CD4-positive, CD25-positive, alpha-beta regulatory T cell (primary cell): ENCODE measurements around the gene SARS1. TPM values are rescaled to one million over a fixed set of nuclear protein-coding genes. Genes with fewer than 3 reads are reported as not detected.

Experiments used
- ATAC-seq, 2 donors: fragments of 150-1000 bp; cut with Tn5 transposase; one replicate each; pipeline ENCODE4 v1.10.0; 2021; ENCODE audit warnings: low read depth in 2 of 2, moderate number of reproducible peaks in 2 of 2, moderate library complexity in 1 of 2
- DNase-seq, 3 donors: peaks; one replicate each; pipeline versions ENCODE4 v3.0.0 to v3.0.0-alpha.2; 2012 to 2022; ENCODE audit warnings: mixed read lengths in 1 of 3
- H3K27ac ChIP-seq: one replicate; pipeline ENCODE4 v1.7.0; 2013; ENCODE audit warnings: mild to moderate bottlenecking, low read length; ENCODE audit not compliant: insufficient read depth, poor library complexity, severe bottlenecking
- H3K27me3 ChIP-seq: one replicate; pipeline ENCODE4 v1.7.0; 2013; ENCODE audit warnings: low read length; ENCODE audit not compliant: control insufficient read depth, insufficient read depth
- H3K36me3 ChIP-seq: one replicate; pipeline ENCODE4 v1.7.0; 2013; ENCODE audit warnings: mild to moderate bottlenecking, low read length, moderate library complexity; ENCODE audit not compliant: control insufficient read depth, insufficient read depth
- H3K4me1 ChIP-seq: 2 replicates; pipeline ENCODE4 v1.7.0; 2013; ENCODE audit warnings: mild to moderate bottlenecking, low read length; ENCODE audit not compliant: insufficient read depth, control insufficient read depth, poor library complexity, severe bottlenecking
- H3K4me3 ChIP-seq: one replicate; pipeline ENCODE4 v1.7.0; 2013; ENCODE audit warnings: low read depth, mild to moderate bottlenecking, low read length, moderate library complexity
- H3K9me3 ChIP-seq, 2 experiments: 1 replicate in 1 of 2; 2 replicates in 1 of 2; pipeline ENCODE4 v1.7.0; 2013; ENCODE audit warnings: low read length in 2 of 2, mild to moderate bottlenecking in 1 of 2, moderate library complexity in 1 of 2; ENCODE audit not compliant: control insufficient read depth in 2 of 2
- H3K27ac Mint-ChIP-seq, 3 donors: one replicate each; pipeline ENCODE4 v1.8.0; 2020 to 2022; ENCODE audit warnings: mild to moderate bottlenecking in 3 of 3, mixed read lengths in 3 of 3, moderate library complexity in 2 of 3
- H3K27me3 Mint-ChIP-seq: one replicate; pipeline ENCODE4 v1.8.0; 2022; ENCODE audit warnings: mild to moderate bottlenecking, mixed read lengths
- H3K36me3 Mint-ChIP-seq: one replicate; pipeline ENCODE4 v1.8.0; 2020; ENCODE audit warnings: mixed read lengths
- H3K4me1 Mint-ChIP-seq, 4 donors: one replicate each; pipeline ENCODE4 v1.8.0; 2020 to 2022; ENCODE audit warnings: mixed read lengths in 4 of 4, mild to moderate bottlenecking in 1 of 4
- H3K4me3 Mint-ChIP-seq, 4 donors: one replicate each; pipeline ENCODE4 v1.8.0; 2020 to 2022; ENCODE audit warnings: mild to moderate bottlenecking in 4 of 4, mixed read lengths in 4 of 4, moderate library complexity in 3 of 4
- H3K9me3 Mint-ChIP-seq, 7 donors: one replicate each; pipeline ENCODE4 v1.8.0; 2020 to 2022; ENCODE audit warnings: mixed read lengths in 7 of 7, mild to moderate bottlenecking in 3 of 7, moderate library complexity in 2 of 7
- polyA plus RNA-seq, 4 donors: library from polyadenylated mRNA; unstranded; fragments of 300-500 nt; fragmentation: Illumina TruSeq; gene quantifications; one replicate each; pipeline ENCODE4 v1.2.3, GENCODE V29; 2021
- total RNA-seq: library from RNA; stranded (reverse); gene quantifications from one replicate; pipeline ENCODE4 v1.2.3, GENCODE V29; 2022

The SARS1 gene
- total and polyA plus RNA-seq, 5 donors from 2014 or later = 117 to 173 (median 170) TPM

DNA sequence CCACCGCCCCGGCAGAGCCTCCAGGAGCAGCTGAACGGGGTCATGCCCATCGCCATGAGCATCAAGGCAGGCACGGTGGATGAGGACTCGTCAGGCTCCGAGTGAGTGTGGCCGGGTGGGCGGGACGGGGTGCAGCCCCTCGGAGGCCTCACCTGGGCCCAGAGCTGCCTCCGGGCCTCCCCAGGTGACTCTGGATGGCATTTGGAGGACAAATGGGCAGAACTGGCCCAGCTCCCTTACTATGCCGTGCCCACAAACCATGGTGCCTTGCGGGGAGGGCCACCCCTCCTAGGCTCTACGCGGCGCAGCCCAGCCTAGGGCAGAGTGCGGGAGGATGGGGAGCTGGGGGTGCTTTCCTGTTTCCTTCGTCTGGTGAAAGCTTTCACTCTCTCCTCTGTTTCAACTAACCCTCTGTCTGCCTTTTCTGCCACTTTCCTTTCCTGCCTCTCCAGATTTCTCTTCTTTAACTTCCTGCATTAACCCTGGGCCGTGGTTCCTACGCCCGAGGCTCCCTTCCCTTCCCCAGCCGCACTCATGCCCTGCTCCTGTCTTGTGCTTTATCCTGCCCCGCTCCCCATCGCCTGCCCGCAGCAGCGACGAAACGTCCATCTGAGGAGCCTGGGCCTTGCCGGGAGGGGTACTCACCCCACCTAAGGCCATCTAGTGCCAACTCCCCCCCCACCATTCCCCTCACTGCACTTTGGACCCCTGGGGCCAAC is 60.0 kb downstream of the SARS1 start:
- Histone ChIP-seq H3K4me1 (no peaks in the 10 kb centered on the region), H3K36me3 (no peaks in the 10 kb centered on the region), H3K27me3 (no peaks in the 10 kb centered on the region), H3K4me3 (no peak overlapping the region), H3K9me3 (no peaks in the 10 kb centered on the region), H3K27ac (no peak overlapping the region)
- Mint-ChIP-seq H3K36me3 (no peaks in the 10 kb centered on the region), H3K27me3 (no peaks in the 10 kb centered on the region), H3K4me3 (no peak overlapping the region), H3K27ac (no peak overlapping the region), H3K9me3 (no peaks in the 10 kb centered on the region), H3K4me1 (peaks cover 0 to 6% (median 4%) of the 10 kb centered on the region in 4 donors)
- DNase-seq = no peak
- ATAC-seq = no peak

DNA sequence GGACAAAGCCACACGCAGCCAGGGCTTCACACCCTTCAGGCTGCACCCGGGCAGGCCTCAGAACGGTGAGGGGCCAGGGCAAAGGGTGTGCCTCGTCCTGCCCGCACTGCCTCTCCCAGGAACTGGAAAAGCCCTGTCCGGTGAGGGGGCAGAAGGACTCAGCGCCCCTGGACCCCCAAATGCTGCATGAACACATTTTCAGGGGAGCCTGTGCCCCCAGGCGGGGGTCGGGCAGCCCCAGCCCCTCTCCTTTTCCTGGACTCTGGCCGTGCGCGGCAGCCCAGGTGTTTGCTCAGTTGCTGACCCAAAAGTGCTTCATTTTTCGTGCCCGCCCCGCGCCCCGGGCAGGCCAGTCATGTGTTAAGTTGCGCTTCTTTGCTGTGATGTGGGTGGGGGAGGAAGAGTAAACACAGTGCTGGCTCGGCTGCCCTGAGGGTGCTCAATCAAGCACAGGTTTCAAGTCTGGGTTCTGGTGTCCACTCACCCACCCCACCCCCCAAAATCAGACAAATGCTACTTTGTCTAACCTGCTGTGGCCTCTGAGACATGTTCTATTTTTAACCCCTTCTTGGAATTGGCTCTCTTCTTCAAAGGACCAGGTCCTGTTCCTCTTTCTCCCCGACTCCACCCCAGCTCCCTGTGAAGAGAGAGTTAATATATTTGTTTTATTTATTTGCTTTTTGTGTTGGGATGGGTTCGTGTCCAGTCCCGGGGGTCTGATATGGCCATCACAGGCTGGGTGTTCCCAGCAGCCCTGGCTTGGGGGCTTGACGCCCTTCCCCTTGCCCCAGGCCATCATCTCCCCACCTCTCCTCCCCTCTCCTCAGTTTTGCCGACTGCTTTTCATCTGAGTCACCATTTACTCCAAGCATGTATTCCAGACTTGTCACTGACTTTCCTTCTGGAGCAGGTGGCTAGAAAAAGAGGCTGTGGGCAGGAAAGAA is 61.1 kb downstream of the SARS1 start:
- Histone ChIP-seq H3K4me3 (no peak overlapping the region), H3K9me3 (no peaks in the 10 kb centered on the region), H3K36me3 (no peaks in the 10 kb centered on the region), H3K4me1 (no peaks in the 10 kb centered on the region), H3K27me3 (no peaks in the 10 kb centered on the region), H3K27ac (no peak overlapping the region)
- Mint-ChIP-seq H3K27ac (peak overlapping the region in 1 of 3 donors; percentile 59), H3K27me3 (no peaks in the 10 kb centered on the region), H3K4me3 (no peak overlapping the region), H3K36me3 (no peaks in the 10 kb centered on the region), H3K9me3 (no peaks in the 10 kb centered on the region), H3K4me1 (peaks cover 0 to 6% (median 4%) of the 10 kb centered on the region in 4 donors)
- ATAC-seq = no peak
- DNase-seq = no peak

DNA sequence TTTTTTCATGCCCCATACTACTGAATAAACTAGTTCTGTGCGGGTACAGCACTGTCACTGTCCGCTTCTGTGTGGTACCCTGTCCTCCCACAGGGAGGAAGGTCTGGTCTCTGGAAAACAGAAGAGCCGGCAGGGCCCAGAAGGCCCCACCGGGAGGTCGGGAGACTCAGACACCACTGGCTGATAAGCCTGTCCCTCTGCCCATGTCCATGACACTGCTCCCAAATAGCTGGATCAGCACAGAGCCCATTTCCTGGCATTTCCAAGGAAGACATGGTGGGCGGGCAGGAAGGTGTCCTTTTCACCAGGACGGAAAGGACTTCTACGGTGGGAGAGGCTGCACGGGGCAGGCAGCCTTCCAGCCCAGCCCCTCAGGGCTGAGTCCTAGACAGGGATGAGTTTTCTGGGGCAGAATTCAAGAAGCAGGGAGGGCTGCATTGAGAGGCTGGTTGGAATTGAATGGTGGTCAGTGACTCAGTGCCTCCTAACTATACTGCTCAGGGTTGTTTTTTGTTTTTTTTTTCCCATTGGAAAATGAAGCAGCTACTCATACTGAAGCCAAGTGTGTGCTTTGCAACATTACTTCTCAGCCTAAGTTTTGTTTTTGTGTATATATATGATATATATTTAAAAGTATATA is 62.1 kb downstream of the SARS1 start:
- Histone ChIP-seq H3K27ac (no peak overlapping the region), H3K36me3 (no peaks in the 10 kb centered on the region), H3K9me3 (no peaks in the 10 kb centered on the region), H3K27me3 (no peaks in the 10 kb centered on the region), H3K4me1 (no peaks in the 10 kb centered on the region), H3K4me3 (no peak overlapping the region)
- peaks cover 0 to 6% (median 4%) of the 10 kb centered on the region in 4 donors for H3K4me1 Mint-ChIP-seq
- H3K27me3 Mint-ChIP-seq = no peaks in the 10 kb centered on the region
- no peak for DNase-seq
- no peaks in the 10 kb centered on the region for H3K36me3 Mint-ChIP-seq
- H3K9me3 Mint-ChIP-seq = no peaks in the 10 kb centered on the region
- no peak for ATAC-seq
- no peak overlapping the region for H3K4me3 Mint-ChIP-seq
- no peak overlapping the region for H3K27ac Mint-ChIP-seq

DNA sequence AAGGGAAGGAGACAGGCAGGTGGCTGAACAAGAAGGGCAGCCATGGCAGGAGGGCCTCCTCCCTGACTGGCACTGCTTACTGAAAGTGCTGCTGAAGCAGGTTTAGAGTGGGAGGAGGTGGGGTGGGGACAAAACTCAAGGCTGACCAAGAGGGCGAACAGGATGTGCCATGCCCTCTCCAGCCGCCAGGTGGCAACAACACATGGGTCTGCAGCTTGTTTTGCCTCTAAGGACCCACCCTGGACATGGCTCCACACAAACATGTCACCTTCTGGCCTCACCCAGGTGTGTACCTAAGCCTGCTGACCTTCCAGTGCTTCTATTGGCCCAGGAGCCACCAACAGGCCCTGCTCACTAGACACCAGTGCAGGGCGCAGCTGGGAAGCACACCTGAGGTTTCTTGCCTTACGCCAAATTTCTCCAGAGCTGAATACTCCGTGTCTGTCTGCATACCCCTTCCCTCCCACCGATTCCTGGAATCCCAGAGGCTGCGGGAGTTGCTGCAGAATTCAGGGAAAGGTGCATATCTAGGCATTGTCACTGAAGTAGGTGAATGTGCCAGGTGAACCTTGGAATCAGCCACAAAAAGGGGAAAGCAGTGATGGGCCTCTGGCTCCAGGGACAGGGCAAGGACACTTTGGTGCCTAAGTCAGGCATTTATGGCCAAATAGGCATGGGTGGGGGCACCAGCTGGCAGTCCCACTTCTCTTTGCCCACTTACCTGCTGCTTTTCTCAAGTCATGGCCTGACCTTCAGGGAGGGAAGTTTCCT is 63.9 kb downstream of the SARS1 start:
- H3K4me1 Mint-ChIP-seq = peaks cover 0 to 13% (median 7%) of the 10 kb centered on the region in 4 donors
- no peaks in the 10 kb centered on the region for H3K9me3 Mint-ChIP-seq
- no peak overlapping the region for H3K4me3 ChIP-seq
- peaks cover 5% of the 10 kb centered on the region for H3K4me1 ChIP-seq
- H3K9me3 ChIP-seq = no peaks in the 10 kb centered on the region
- H3K36me3 Mint-ChIP-seq = no peaks in the 10 kb centered on the region
- no peak overlapping the region for H3K27ac Mint-ChIP-seq
- no peaks in the 10 kb centered on the region for H3K36me3 ChIP-seq
- ATAC-seq = peak in 1 of 2 donors; percentile 56
- no peaks in the 10 kb centered on the region for H3K27me3 ChIP-seq
- H3K4me3 Mint-ChIP-seq = no peak overlapping the region
- peak; percentile 39 to 75 (median 46) for DNase-seq
- H3K27me3 Mint-ChIP-seq = no peaks in the 10 kb centered on the region
- no peak overlapping the region for H3K27ac ChIP-seq

DNA sequence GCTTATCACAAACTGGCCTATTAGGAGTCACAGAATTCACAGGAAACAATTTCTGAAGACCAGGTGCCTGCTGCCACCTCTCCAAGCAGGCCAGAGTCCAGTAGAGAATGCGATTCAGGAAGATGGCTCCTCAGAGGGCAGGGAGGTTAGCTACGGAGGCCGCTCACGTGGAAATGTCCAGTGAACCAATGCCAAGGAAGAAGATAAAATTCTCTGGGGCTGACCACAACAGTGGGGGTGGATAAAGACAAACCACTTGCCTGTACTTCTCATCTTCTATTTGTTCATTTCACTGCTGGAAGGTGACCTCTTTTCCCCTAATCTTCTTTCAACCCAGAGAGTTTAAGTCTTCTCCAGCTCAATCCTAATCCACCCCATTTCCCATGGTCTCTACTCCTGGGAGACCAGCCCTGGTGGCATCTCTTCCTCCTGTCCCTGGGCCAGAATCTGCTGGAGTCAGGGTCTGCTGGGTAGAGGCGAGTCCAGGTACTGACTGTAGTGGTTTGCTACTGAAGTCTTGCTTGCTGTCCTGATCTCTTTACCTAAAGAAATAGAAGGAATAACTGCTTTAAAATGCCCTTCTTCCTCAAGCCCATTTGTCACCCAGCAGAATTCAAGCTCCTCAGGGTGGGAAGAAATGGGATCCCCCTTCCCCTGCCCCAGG is 66.0 kb downstream of the SARS1 start:
- Mint-ChIP-seq H3K4me3 (peak overlapping the region in 1 of 4 donors; percentile 56), H3K36me3 (no peaks in the 10 kb centered on the region), H3K27me3 (no peaks in the 10 kb centered on the region), H3K9me3 (no peaks in the 10 kb centered on the region), H3K27ac (peak overlapping the region in 1 of 3 donors; percentile 44), H3K4me1 (peaks cover 5 to 31% (median 21%) of the 10 kb centered on the region in 4 donors)
- no peaks in the 10 kb centered on the region for H3K9me3 ChIP-seq
- no peak overlapping the region for H3K4me3 ChIP-seq
- H3K36me3 ChIP-seq = no peaks in the 10 kb centered on the region
- H3K27ac ChIP-seq = no peak overlapping the region
- no peak for ATAC-seq
- no peaks in the 10 kb centered on the region for H3K27me3 ChIP-seq
- H3K4me1 ChIP-seq = peaks cover 16% of the 10 kb centered on the region
- DNase-seq = no peak

DNA sequence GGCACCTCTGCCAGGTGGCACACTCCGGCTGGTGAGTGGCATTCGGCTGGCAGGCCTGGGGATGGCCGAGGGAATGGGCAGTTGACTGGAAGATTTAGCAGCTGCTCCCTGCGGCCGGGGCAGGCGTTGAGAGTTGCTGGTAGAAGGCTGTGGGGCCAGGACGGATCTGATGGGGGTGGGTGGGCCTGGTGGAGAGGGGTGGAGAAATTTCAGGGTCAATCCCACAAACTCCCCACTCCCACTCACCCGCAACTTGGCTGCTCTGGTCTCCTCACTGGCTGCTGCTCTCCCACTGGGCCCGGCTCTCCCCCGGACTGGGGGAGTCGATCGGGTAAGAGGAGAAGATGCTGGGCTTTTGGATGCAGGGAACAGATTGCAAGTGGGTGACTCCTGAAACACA is 67.1 kb downstream of the SARS1 start:
- Mint-ChIP-seq H3K4me1 (peaks cover 5 to 33% (median 21%) of the 10 kb centered on the region in 4 donors), H3K9me3 (no peaks in the 10 kb centered on the region), H3K36me3 (no peaks in the 10 kb centered on the region), H3K4me3 (peak overlapping the region in 1 of 4 donors; percentile 34), H3K27ac (no peak overlapping the region), H3K27me3 (no peaks in the 10 kb centered on the region)
- no peaks in the 10 kb centered on the region for H3K27me3 ChIP-seq
- no peaks in the 10 kb centered on the region for H3K9me3 ChIP-seq
- no peak overlapping the region for H3K27ac ChIP-seq
- no peak for DNase-seq
- H3K4me3 ChIP-seq = no peak overlapping the region
- no peak for ATAC-seq
- no peaks in the 10 kb centered on the region for H3K36me3 ChIP-seq
- peaks cover 16% of the 10 kb centered on the region for H3K4me1 ChIP-seq
